ENCODE results near the gene PDE4D.

- TF ChIP-seq YY1 (IDR thresholded peaks at IDR 0.05; ENCODE audit: insufficient read depth, insufficient read length) (no peak), ZNF274 (IDR thresholded peaks at IDR 0.05; ENCODE audit: low read depth, low read length) (no peak)
Observed at GRCh38 chr5:59362438-59362837, 531.1 kb downstream of the PDE4D start.

Measured in NT2/D1 (cell line).